Astrocyte of the hippocampus (primary cell): ENCODE data around the gene KCNE2.

Experiments used
- DNase-seq: peaks from one replicate; pipeline ENCODE4 v3.0.0; 2011; ENCODE audit warnings: low read depth, low spot score

KCNE2 gene

DNA sequence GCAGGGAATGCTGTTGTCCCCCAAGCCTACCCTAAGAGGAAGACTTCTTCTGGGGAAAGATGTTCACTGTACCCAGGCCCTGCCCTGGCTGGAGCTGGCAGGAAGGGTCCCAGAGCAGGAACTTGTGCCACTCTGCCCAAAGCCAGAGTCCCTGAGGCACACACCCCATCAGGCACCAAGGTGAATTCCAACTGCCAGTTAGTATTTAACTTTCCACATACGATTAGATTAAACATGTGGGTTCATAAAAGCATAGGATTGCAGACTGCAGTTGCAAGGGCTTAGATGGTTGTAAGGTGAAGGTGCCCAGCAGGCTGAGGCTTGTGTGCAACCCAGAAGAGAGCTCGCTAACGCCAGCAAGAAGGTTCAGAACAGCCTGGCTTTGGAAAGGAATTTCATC is at the start of gene KCNE2:
Gene KCNE2 (plus strand): TSS at position 274 of the 400 bp plus-strand sequence. CDS start 6,473 bp downstream, outside the sequence.
- DNase-seq: no peak

DNA sequence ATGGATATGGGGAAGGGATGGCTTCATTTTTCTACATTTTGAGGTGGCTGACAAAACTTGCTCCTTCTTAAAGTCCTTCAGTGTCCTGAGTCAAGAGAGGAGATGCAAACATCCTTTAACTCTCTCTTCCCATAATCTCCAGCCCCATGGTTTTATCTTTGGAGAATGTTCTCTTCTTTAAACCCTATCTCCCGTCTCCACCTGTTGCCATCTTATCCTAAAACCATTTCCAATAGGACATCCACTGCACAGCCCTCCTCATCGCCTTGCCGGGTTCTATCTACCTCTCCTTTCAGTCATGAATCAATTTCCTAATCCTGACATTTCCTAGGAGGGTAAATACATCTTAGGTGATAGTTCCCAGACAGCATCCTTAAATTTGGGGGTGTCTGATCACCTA is 44.2 kb upstream of the KCNE2 start:
- DNase-seq: no peak

GRCh38 chr21:34320011-34320410 is 43.8 kb upstream of the KCNE2 start:
- peak; percentile 71 for DNase-seq

- DNase-seq: no peak
Observed at GRCh38 chr21:34330055-34330454, 33.8 kb upstream of the KCNE2 start.

DNA sequence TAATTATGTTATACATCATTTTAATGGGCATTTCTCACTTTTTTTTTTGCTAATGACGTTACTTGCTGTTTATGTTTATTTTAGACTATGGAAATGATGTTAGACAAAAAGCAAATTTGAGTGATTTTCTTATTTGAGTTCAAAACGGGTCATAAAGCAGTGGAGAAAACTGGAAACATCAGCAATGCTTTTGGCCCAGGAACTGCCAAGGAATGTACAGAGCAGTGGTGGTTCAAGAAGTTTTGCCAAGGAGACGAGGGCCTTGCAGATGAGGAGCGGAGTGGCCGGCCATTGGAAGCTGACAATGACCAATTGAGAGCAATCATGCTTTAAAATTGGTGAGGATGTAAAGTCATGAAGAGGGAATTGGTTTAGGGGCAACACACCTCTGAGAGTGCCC is 32.1 kb upstream of the KCNE2 start:
- DNase-seq: no peak

GRCh38 chr21:34332347-34332746 is 31.5 kb upstream of the KCNE2 start:
- no peak for DNase-seq

DNA sequence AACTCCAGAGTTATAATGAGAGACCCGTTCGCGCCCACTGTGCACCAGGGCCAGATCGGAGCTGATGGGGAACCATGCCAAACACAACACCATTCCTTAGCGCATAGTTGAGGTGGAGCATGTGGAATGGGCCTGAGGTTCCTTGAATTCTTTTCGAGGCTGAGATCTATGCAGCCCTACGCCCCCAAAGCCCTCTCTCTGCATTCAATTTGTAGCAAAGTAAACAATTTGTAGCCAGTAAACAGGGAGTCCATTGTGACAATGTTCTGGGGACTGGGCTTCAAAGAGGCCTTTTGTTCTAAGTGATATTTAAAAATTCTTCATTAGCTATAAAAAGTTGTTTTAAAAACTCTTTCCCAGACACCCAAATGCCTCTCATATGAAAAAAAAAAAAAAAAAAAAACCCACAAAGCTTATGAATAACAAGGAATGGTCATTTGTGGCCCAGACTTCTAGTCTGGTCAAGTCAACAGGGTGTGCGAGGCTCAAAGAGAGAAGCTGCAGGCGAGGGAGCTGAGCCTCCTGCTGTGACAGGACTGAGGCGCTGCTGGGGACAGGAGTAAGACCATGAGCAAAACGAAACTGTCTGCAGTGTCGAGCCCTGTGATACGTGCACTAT is 30.6 kb upstream of the KCNE2 start:
- peak; percentile 96 for DNase-seq

- DNase-seq: peak; percentile 87
Observed at GRCh38 chr21:34335316-34335715, 28.5 kb upstream of the KCNE2 start.

GRCh38 chr21:34336245-34336644 is 27.6 kb upstream of the KCNE2 start:
- peak; percentile 29 for DNase-seq

GRCh38 chr21:34336756-34337391 is 26.9 kb upstream of the KCNE2 start:
- peak; percentile 39 for DNase-seq

DNA sequence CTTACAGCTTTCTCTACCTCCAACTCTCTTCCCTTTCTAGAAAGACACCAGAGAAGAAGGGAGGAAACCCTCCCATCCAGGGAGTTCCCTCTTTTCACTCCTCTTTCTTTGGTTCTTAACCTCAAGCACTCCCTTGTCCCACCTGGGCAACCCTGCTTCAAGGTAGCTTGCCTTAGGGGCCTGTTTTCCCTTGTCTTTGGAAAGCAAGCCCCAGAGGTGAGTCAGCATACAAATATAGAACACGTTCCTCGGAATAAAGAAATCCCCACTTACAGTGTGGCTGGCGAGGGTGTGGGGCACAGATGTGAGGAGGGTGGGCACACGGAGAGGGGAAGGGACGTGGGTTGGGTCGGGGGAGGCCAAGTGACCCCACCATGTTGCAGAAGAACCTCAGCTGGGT is 26.1 kb upstream of the KCNE2 start:
- peak; percentile 39 for DNase-seq

GRCh38 chr21:34338226-34338625 is 25.6 kb upstream of the KCNE2 start:
- no peak for DNase-seq

DNA sequence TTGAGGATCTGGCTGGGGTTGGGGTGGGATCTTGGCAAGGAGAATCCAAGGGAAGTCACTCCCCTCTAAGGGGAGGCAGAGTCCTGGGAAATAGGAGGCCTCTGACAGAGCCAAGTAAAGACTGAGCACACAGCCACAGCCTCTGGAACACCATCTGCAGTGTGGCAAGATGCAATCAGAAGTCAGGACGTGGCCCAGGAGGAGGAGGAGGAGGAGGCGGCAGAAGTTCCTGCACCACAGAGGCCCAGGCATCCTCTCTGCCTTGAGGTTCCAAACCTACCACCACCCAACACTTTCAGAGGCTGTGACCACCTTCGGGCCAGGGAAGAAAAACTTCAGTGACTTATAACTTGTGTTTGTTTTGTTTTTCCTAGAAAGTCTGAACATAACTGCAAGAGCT is 23.7 kb upstream of the KCNE2 start:
- no peak for DNase-seq

DNA sequence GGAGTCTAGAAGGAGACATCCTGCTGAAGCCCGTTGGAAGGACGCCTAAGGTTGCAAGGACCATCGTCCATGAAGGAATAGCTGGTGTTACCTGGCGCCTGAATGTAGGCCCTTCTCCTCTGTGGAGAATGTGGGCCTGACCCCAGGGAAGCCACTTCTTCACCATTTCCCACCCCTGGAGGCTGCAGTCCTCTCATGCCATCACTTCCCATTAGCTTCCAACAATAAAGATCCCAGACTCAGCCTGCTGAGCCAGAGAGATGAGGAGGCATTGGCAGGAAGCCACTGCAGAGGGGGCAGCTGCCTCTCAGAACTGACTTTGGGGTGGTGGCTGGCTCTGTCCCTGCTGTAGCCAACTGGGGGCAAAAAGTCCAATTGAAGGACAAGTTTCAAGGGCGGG is 21.3 kb upstream of the KCNE2 start:
- no peak for DNase-seq

DNA sequence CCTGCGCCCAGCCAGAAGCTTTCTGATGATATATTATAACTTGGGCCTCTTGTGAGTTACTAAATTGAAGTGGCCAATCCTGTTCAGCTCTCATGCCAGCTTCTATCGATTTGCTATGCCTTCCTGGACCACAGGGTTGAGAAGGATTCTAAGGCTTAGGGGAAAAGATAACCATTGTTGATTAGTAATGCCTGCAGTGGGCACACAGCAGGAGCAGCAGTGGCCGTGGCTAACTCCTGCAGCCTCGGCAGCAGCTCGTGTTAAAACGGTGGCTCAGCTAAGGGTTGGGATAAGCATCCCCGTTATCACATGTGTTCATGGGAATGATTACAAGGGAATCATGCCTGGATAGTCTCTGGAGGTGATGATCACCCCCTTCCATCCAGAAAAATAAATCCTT is 20.5 kb upstream of the KCNE2 start:
- DNase-seq: no peak

GRCh38 chr21:34343838-34344381 is 19.9 kb upstream of the KCNE2 start:
- no peak for DNase-seq

DNA sequence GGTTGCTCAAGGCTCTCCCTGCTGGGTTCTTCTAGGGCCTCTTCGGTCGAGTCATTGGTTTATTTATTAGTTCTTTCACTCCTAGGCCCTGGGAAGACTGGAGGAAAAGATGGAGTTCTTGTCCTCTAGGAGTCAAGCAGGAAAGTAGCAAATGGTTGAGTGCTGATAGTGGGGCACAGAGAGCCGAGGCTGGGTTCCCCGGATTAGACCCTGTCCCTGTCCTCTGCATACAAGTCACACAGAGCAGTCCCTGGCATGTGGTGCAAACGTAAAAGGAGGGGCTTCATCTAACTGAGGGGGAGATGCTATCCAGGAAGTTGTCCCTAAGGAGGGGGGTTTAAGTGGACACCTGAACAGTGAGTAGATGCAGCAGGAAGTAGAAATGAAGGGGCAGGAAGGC is 19.2 kb upstream of the KCNE2 start:
- no peak for DNase-seq

DNA sequence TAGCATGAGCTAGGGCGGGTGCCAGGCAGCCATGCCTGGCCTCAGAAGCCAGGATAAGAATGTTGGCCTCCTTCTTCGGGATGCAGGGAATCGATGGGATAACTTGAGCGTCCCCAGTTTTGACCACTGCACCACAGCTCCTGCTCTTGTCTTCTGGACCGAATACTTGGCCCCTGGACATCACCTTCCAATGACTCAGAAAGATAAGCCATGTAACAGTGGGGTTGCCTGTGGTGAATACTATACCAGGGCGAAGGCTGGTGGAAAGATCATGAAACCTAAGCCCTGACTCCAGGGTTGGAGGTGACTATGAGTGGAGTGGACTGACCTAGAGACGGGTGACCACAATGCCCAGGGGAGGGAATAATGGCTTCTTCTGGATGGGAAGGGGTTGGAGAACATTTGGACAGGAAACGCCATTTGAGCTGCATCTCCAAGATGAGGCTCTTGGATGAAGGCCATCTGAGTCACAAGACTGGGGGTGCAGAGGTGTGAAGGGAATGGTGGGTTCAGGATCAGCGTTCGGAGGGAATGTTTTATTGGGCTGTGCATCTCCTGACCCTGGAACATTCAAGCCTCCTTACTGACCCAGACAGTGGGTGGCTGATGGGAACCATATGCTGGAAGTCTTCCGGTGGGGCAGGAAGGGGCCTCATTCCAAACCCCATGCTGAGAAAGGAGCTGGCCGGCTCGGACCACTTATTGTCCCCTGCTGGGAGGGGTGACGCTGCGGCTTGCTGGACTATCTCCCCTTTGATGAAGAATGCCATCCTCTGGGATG is 18.5 kb upstream of the KCNE2 start:
- no peak for DNase-seq

DNA sequence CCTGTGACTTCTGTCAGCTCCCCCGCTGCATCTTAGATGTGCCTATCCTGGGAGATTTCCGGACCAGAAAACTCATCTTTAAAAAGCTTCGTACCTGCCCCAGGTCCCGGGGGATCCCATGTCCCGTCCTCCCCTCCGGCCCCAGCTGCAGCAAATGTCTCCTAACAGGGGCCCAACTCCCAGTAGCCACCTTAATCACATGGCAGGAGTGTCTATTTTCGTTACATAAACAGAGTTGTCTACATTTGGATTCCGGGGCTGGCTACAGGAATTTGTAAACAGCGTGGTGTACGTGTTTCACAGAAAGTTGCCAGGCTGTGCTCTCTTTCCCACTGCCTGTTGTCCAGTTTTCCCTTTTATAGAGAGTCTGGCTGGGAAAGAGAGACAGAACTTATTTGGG is 17.9 kb upstream of the KCNE2 start:
- no peak for DNase-seq

GRCh38 chr21:34348890-34349519 is 14.8 kb upstream of the KCNE2 start:
- no peak for DNase-seq

- DNase-seq: peak; percentile 75
Observed at GRCh38 chr21:34351786-34352241, 12.0 kb upstream of the KCNE2 start.

GRCh38 chr21:34352556-34352955 is 11.2 kb upstream of the KCNE2 start:
- DNase-seq: no peak
